KOPT-K1 (cell line): ENCODE measurements around the gene GAMT.

ENCODE experiments used
- H3K27ac ChIP-seq: fragments of 200-600 bp; sonication (generic); 2 replicates; pipeline ENCODE4 v1.5.1; 2016; ENCODE audit warnings: antibody characterized with exemption, mild to moderate bottlenecking, low read depth, low read length; ENCODE audit not compliant: poor library complexity, severe bottlenecking
- H3K36me3 ChIP-seq: fragments of 200-600 bp; sonication (generic); 2 replicates; pipeline ENCODE4 v1.5.1; 2017; ENCODE audit warnings: antibody characterized with exemption, mild to moderate bottlenecking, low read length, moderate library complexity; ENCODE audit not compliant: insufficient read depth
- H3K9me3 ChIP-seq: fragments of 200-600 bp; sonication (generic); 2 replicates; pipeline ENCODE4 v1.5.1; 2017; ENCODE audit warnings: antibody characterized with exemption, low read length, mild to moderate bottlenecking; ENCODE audit not compliant: insufficient read depth, poor library complexity, severe bottlenecking

GAMT gene

DNA sequence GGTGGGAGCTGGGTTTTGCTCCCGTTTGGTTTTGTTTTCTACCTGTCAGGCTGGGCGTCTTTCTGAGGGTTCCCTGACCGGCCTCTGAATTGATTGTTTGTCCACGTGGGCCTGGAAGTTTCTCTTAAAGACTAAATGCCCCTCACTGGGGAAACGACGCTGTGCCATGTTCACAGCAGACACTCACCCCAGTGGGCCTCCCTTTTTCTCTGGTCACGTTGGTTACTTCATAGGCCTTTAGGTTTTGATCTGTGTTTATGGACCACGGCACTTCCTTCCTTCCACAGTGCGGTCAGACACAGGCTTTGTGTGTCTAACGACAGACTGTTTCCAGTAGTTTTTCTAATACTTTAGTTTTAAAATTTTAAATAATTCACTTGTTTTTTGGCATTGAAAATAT, 37.7 kb downstream of the GAMT start:
- no peaks in the 10 kb centered on the region for H3K9me3 ChIP-seq
- H3K36me3 ChIP-seq, result peaks cover 76% of the 10 kb centered on the region
- H3K27ac ChIP-seq, result peak overlapping the region; percentile 31

- H3K36me3 ChIP-seq, result peaks cover 76% of the 10 kb centered on the region
- peak overlapping the region; percentile 31 for H3K27ac ChIP-seq
- H3K9me3 ChIP-seq, result no peaks in the 10 kb centered on the region
Observed at GRCh38 chr19:1362387-1363257, 38.7 kb downstream of the GAMT start.

GRCh38 chr19:1361601-1362386, 39.5 kb downstream of the GAMT start:
- H3K9me3 ChIP-seq, result no peaks in the 10 kb centered on the region
- H3K36me3 ChIP-seq, result peaks cover 76% of the 10 kb centered on the region
- no peak overlapping the region for H3K27ac ChIP-seq

DNA sequence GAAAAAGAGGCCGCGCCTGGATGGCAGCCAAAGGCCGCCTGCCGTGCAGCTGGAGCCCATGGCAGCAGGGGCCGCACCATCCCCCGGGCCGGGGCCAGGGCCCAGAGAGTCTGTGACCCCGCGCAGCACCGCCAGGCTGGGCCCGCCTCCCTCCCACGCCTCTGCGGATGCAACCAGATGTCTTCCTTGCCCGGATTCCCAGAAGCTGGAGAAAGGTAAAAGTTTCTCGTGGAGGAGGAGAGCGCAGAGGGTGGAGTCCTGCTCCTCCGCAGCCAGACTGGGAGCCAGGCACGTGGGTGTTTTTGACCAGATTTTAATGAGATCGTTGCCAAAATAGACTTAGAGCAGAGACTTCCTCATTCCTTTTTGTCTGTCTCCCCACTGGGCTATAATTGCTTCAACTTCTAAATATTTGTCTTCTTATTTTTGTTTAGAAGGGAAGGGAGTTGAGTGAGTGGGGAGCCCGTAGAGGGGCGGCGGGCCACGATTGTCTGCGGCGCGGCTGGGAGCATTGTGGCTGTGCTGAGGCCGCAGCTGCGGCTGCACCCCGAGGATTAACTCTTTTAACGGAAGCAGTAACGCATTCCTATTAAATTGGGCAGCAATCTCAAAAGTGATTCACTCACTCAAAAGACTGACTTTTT, 40.4 kb downstream of the GAMT start:
- H3K27ac ChIP-seq, result no peak overlapping the region
- H3K36me3 ChIP-seq, result peaks cover 69% of the 10 kb centered on the region
- H3K9me3 ChIP-seq, result no peaks in the 10 kb centered on the region

DNA sequence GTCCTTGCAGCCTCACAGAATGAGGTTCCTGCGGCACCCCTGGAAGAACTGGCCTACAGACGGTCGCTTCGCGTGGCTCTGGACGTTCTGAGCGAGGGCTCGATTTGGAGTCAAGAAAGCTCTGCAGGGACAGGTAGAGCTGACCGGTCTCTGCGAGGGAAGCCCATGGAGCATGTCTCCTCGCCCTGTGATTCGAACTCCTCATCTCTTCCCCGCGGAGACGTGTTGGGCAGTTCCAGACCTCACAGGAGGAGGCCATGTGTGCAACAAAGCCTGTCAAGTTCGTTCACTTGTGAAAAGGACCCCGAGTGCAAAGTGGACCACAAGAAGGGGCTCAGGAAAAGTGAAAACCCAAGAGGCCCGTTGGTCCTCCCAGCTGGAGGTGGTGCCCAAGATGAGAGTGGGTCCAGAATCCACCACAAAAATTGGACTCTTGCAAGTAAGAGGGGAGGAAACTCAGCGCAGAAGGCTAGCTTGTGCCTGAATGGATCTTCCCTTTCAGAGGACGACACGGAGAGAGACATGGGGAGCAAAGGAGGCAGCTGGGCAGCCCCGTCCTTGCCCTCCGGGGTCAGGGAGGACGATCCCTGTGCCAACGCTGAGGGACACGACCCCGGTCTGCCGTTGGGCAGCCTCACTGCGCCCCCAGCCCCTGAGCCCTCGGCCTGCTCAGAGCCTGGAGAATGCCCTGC, 41.1 kb downstream of the GAMT start:
- Histone ChIP-seq H3K36me3 (peaks cover 69% of the 10 kb centered on the region), H3K27ac (no peak overlapping the region), H3K9me3 (no peaks in the 10 kb centered on the region)

DNA sequence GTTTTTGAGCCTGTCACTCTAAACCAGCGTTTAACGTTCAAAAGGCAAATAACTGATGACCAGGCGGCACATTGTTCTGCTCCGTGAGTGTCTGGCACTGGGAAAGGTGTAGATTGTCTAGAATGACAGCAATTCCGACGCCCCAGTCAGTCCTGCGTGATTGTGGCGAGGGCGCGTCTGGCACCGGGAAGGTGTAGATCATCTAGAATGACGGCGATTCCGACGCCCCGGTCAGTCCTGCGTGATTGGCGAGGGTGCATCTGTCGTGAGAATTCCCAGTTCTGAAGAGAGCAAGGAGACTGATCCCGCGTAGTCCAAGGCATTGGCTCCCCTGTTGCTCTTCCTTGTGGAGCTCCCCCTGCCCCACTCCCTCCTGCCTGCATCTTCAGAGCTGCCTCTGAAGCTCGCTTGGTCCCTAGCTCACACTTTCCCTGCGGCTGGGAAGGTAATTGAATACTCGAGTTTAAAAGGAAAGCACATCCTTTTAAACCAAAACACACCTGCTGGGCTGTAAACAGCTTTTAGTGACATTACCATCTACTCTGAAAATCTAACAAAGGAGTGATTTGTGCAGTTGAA, 43.7 kb downstream of the GAMT start:
- peaks cover 58% of the 10 kb centered on the region for H3K36me3 ChIP-seq

GRCh38 chr19:1356508-1356865, 44.9 kb downstream of the GAMT start:
- peaks cover 47% of the 10 kb centered on the region for H3K36me3 ChIP-seq
- H3K27ac ChIP-seq, result no peak overlapping the region
- H3K9me3 ChIP-seq, result no peaks in the 10 kb centered on the region

More for the DNA sequence above, 43.7 kb downstream of the GAMT start:
- Histone ChIP-seq H3K9me3 (no peaks in the 10 kb centered on the region), H3K27ac (no peak overlapping the region)

DNA sequence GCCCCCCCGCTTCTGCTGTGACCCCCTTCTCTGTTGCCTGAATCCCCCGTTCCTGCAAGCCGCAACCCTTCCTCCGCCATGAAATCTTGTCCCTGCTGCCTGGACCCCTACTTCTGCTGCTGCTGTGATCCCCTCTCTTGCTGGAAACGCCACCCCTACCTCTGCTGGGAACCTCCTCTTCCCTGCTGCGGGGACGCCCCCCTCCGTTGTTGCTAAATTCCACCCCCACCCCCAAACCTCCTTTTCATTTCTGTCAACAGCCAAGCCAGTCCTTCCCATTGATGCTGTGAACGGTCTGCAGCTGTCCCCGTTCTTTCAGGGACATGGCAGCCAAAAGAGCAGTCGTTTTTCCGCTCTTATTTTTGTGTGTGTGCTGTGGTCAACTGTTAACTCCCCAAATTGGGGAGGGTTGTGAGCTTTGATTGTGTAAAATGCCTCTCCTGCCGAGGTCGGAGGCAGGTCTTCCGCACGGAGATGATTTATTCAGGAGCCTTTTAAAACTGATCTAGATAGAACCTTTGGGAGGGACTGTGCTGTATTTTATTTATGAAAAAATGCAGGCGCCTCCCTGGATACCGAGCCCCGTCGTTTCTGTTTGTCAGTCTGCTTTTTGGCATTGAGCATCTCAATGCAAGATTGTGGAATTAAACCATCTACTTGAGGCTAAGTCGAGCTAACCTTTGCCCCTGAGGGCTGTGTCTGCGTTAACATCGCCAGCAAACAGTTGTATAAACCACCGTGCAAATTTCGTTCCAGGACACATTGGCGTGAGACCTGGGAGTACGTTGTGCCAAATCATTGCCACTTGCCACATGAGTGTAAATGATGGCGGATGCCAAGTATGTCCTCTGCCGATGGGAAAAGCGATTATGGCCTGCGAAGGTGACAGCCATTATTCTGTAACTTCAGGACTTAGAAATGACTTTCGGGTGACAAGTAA, 45.5 kb downstream of the GAMT start:
- Histone ChIP-seq H3K9me3 (no peaks in the 10 kb centered on the region), H3K27ac (peak overlapping the region; percentile 93), H3K36me3 (peaks cover 42% of the 10 kb centered on the region)

- peaks cover 34% of the 10 kb centered on the region for H3K36me3 ChIP-seq
- H3K27ac ChIP-seq, result peak overlapping the region; percentile 93
- no peaks in the 10 kb centered on the region for H3K9me3 ChIP-seq
Observed at GRCh38 chr19:1354970-1355567, 46.3 kb downstream of the GAMT start.

DNA sequence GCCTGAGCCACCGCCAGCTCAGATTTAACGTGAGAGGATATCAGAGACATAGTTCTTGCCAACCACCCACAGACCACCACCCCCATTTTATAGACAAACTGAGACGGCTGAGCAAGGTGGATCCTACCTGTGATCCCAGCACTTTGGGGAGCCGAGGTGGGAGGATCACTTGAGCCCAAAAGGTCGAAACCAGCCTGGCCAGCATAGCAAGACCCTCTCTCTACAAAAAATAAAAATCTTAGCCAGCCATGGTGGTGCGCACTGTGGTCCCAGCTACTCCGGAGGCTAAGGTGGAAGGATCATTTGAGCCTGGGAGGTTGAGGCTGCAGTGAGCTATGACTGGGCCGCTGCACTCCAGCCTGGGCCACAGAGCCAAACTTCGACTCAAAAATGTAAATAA, 48.2 kb downstream of the GAMT start:
- H3K36me3 ChIP-seq, result peaks cover 15% of the 10 kb centered on the region
- H3K9me3 ChIP-seq, result no peaks in the 10 kb centered on the region
- H3K27ac ChIP-seq, result no peak overlapping the region

GRCh38 chr19:1351381-1351851, 49.9 kb downstream of the GAMT start:
- Histone ChIP-seq H3K9me3 (no peaks in the 10 kb centered on the region), H3K36me3 (no peaks in the 10 kb centered on the region)

GRCh38 chr19:1350867-1351266, 50.5 kb downstream of the GAMT start:
- no peaks in the 10 kb centered on the region for H3K9me3 ChIP-seq

More at GRCh38 chr19:1351381-1351851, 49.9 kb downstream of the GAMT start:
- no peak overlapping the region for H3K27ac ChIP-seq

GRCh38 chr19:1349211-1349610, 52.1 kb downstream of the GAMT start:
- H3K9me3 ChIP-seq, result no peaks in the 10 kb centered on the region
- no peak overlapping the region for H3K27ac ChIP-seq
- no peaks in the 10 kb centered on the region for H3K36me3 ChIP-seq

More at GRCh38 chr19:1350867-1351266, 50.5 kb downstream of the GAMT start:
- Histone ChIP-seq H3K27ac (no peak overlapping the region), H3K36me3 (no peaks in the 10 kb centered on the region)
